Thyroid gland (tissue), 4 donors: ENCODE data around the gene RPP30.

Source experiments
- POLR2A ChIP-seq, 2 donors: fragments of 450-650 bp; IDR thresholded peaks; one replicate each; pipeline ENCODE4 v1.6.1; 2017; ENCODE audit warnings: antibody characterized with exemption in 2 of 2, mild to moderate bottlenecking in 2 of 2, moderate library complexity in 1 of 2
- TF ChIP-seq, protein P1 (sequence below), 6 experiments: fragments of 200-600 bp in 3 of 6; fragments of 450-650 bp in 3 of 6; sonication (generic) in 3 of 6; IDR thresholded peaks; one replicate each; pipeline ENCODE4 v1.5.1; 2016 to 2019; ENCODE audit warnings: antibody characterized with exemption in 6 of 6, mild to moderate bottlenecking in 2 of 6, inconsistent platforms in 1 of 6, moderate library complexity in 1 of 6

GRCh38 chr10:90893190-90893589 lies 21.4 kb downstream of the RPP30 start:
- TF ChIP-seq, protein P1, sequence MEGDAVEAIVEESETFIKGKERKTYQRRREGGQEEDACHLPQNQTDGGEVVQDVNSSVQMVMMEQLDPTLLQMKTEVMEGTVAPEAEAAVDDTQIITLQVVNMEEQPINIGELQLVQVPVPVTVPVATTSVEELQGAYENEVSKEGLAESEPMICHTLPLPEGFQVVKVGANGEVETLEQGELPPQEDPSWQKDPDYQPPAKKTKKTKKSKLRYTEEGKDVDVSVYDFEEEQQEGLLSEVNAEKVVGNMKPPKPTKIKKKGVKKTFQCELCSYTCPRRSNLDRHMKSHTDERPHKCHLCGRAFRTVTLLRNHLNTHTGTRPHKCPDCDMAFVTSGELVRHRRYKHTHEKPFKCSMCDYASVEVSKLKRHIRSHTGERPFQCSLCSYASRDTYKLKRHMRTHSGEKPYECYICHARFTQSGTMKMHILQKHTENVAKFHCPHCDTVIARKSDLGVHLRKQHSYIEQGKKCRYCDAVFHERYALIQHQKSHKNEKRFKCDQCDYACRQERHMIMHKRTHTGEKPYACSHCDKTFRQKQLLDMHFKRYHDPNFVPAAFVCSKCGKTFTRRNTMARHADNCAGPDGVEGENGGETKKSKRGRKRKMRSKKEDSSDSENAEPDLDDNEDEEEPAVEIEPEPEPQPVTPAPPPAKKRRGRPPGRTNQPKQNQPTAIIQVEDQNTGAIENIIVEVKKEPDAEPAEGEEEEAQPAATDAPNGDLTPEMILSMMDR (IDR thresholded peaks at IDR 0.05) = no peak
- no peak for TF ChIP-seq POLR2A (IDR thresholded peaks at IDR 0.05)
